Astrocyte (in vitro differentiated cells and primary cell): ENCODE data around the gene FRMD8. TPM values are rescaled to one million over a fixed set of nuclear protein-coding genes. Genes with fewer than 3 reads are reported as not detected.

Experiments
- DNase-seq: peaks from one replicate; pipeline ENCODE4 v3.0.0-alpha.2; 2010; ENCODE audit warnings: low read depth
- FAIRE-seq: peaks from 2 replicates; lab custom pipeline; 2011; peaks lifted over from hg19 to GRCh38; lab: Jason Lieb, UNC
- H2AFZ ChIP-seq: 2 replicates; pipeline ENCODE4 v1.6.0; 2012; ENCODE audit warnings: low read depth, low read length, inconsistent platforms
- H3K27ac ChIP-seq: 2 replicates; pipeline ENCODE4 v1.5.1; 2011; ENCODE audit warnings: low read depth, low read length, inconsistent platforms
- H3K27me3 ChIP-seq: 2 replicates; pipeline ENCODE4 v1.6.0; 2011; ENCODE audit warnings: low read length, inconsistent platforms; ENCODE audit not compliant: insufficient read depth
- H3K36me3 ChIP-seq: 2 replicates; pipeline ENCODE4 v1.5.1; 2011; ENCODE audit warnings: low read length, inconsistent platforms; ENCODE audit not compliant: insufficient read depth
- H3K4me1 ChIP-seq: 2 replicates; pipeline ENCODE4 v1.5.1; 2011; ENCODE audit warnings: low read length, inconsistent platforms; ENCODE audit not compliant: insufficient read depth
- H3K4me2 ChIP-seq: 2 replicates; pipeline ENCODE4 v1.6.0; 2012; ENCODE audit warnings: low read length, inconsistent platforms
- H3K4me3 ChIP-seq: 2 replicates; pipeline ENCODE4 v1.5.1; 2011; ENCODE audit warnings: low read depth, mild to moderate bottlenecking, low read length, inconsistent platforms; ENCODE audit not compliant: insufficient read depth
- H3K79me2 ChIP-seq: 2 replicates; pipeline ENCODE4 v1.6.0; 2012; ENCODE audit warnings: mild to moderate bottlenecking, low read length, inconsistent platforms; ENCODE audit not compliant: insufficient read depth
- H3K9ac ChIP-seq: 2 replicates; pipeline ENCODE4 v1.6.0; 2012; ENCODE audit warnings: mild to moderate bottlenecking, low read length, inconsistent platforms
- H3K9me3 ChIP-seq: 2 replicates; pipeline ENCODE4 v1.5.1; 2012; ENCODE audit warnings: low read depth, mild to moderate bottlenecking, low read length, inconsistent platforms; ENCODE audit not compliant: insufficient read depth
- H4K20me1 ChIP-seq: 2 replicates; pipeline ENCODE4 v1.6.0; 2012; ENCODE audit warnings: low read length, inconsistent platforms; ENCODE audit not compliant: insufficient read depth
- H3K27ac Mint-ChIP-seq: one replicate; pipeline ENCODE4 v1.8.0; 2021; ENCODE audit warnings: mild to moderate bottlenecking, mixed read lengths; ENCODE audit not compliant: unreplicated experiment
- H3K27me3 Mint-ChIP-seq: one replicate; pipeline ENCODE4 v1.8.0; 2021; ENCODE audit warnings: low read depth, mixed read lengths; ENCODE audit not compliant: unreplicated experiment
- H3K36me3 Mint-ChIP-seq: one replicate; pipeline ENCODE4 v1.8.0; 2021; ENCODE audit warnings: low read depth, mixed read lengths; ENCODE audit not compliant: unreplicated experiment
- H3K4me1 Mint-ChIP-seq: one replicate; pipeline ENCODE4 v1.8.0; 2021; ENCODE audit warnings: low read depth, mixed read lengths; ENCODE audit not compliant: unreplicated experiment
- H3K4me3 Mint-ChIP-seq: one replicate; pipeline ENCODE4 v1.8.0; 2021; ENCODE audit warnings: mild to moderate bottlenecking, moderate library complexity, mixed read lengths; ENCODE audit not compliant: unreplicated experiment
- H3K9me3 Mint-ChIP-seq: one replicate; pipeline ENCODE4 v1.8.0; 2021; ENCODE audit warnings: mild to moderate bottlenecking, mixed read lengths; ENCODE audit not compliant: unreplicated experiment
- EZH2 ChIP-seq: IDR thresholded peaks from 2 replicates; pipeline ENCODE4 v1.6.1; 2012; ENCODE audit warnings: mild to moderate bottlenecking, low read length, inconsistent platforms; ENCODE audit not compliant: insufficient read depth
- total RNA-seq: library from RNA; stranded (reverse); gene quantifications from 2 replicates; pipeline ENCODE4 v1.2.1, GENCODE V29; 2021
- TF ChIP-seq, protein P1 (sequence below): IDR thresholded peaks from 2 replicates; pipeline ENCODE4 v1.5.1; 2011; ENCODE audit warnings: low read depth, mild to moderate bottlenecking, inconsistent platforms, low read length, moderate library complexity; ENCODE audit not compliant: insufficient read depth

The FRMD8 gene
- total RNA-seq, 1 donor from 2014 or later = 61.2 TPM

DNA sequence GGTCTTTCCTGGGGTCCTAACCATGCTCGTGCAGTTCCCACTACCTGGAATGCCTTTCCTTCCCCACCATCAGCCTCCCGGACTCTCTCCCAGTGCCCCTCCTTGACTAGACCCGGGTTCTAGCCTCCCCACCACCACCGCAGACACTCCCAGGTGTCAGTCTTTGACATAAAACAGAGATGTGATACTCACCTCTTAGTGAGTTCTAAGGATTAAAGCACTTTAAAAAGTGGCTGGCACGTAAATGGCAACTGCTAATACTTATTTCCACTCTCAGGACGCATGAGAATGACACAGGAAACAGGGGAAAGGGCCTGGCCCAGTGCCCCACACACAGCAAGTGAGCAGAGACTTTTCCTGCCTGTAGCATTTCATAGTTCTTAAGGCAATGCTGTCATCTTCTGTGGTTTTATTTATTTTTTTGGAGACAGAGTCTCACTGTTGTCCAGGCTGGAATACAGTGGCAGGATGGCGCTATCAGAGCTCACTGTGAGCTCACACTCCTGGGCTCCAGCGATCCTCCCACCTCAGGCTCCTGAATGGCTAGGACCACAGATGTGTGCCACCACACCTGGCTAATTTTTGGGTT lies 2.0 kb upstream of the FRMD8 start:
- FAIRE-seq (no peak), DNase-seq (peak; percentile 14)
- no peak overlapping the region for H3K9ac ChIP-seq
- Mint-ChIP-seq H3K4me1 (peaks cover 41% of the 10 kb centered on the region), H3K36me3 (peaks cover 8% of the 10 kb centered on the region), H3K9me3 (no peaks in the 10 kb centered on the region), H3K27me3 (no peaks in the 10 kb centered on the region), H3K4me3 (peak overlapping the region; percentile 36), H3K27ac (peak overlapping the region; percentile 84)
- H3K79me2 ChIP-seq = peaks cover 29% of the 10 kb centered on the region
- no peak overlapping the region for H3K4me2 ChIP-seq
- no peaks in the 10 kb centered on the region for H3K27me3 ChIP-seq
- H3K36me3 ChIP-seq = no peaks in the 10 kb centered on the region
- no peak overlapping the region for H2AFZ ChIP-seq
- no peak overlapping the region for H3K27ac ChIP-seq
- H3K4me3 ChIP-seq = no peak overlapping the region
- H3K9me3 ChIP-seq = no peaks in the 10 kb centered on the region
- H3K4me1 ChIP-seq = peaks cover 50% of the 10 kb centered on the region
- no peak for TF ChIP-seq EZH2
- TF ChIP-seq, protein P1, sequence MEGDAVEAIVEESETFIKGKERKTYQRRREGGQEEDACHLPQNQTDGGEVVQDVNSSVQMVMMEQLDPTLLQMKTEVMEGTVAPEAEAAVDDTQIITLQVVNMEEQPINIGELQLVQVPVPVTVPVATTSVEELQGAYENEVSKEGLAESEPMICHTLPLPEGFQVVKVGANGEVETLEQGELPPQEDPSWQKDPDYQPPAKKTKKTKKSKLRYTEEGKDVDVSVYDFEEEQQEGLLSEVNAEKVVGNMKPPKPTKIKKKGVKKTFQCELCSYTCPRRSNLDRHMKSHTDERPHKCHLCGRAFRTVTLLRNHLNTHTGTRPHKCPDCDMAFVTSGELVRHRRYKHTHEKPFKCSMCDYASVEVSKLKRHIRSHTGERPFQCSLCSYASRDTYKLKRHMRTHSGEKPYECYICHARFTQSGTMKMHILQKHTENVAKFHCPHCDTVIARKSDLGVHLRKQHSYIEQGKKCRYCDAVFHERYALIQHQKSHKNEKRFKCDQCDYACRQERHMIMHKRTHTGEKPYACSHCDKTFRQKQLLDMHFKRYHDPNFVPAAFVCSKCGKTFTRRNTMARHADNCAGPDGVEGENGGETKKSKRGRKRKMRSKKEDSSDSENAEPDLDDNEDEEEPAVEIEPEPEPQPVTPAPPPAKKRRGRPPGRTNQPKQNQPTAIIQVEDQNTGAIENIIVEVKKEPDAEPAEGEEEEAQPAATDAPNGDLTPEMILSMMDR = no peak
- peaks cover 5% of the 10 kb centered on the region for H4K20me1 ChIP-seq

DNA sequence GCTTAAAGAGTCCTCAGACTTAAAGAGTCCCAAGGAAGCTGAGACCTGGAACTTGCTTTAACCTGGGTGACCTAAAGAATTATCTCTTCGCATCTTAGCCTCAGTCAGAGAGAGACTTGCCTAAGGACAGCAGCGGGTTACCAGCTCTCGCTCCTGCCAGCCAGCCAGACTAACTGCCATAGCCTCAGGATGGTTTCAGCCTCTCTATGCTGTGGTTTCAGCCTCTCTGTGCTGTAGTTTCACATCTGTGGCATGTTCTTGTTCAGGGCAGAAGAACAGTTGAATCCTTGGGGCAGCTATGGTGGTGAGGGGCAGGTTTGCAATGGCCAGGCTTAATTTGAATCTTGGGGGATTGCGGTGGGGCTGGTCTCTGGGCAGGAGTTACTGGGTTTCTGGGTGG lies 2.3 kb downstream of the FRMD8 start:
- FAIRE-seq = no peak
- no peak overlapping the region for H2AFZ ChIP-seq
- Mint-ChIP-seq H3K9me3 (no peaks in the 10 kb centered on the region), H3K36me3 (peaks cover 25% of the 10 kb centered on the region), H3K27ac (peak overlapping the region; percentile 38), H3K4me3 (peak overlapping the region; percentile 90), H3K27me3 (no peaks in the 10 kb centered on the region), H3K4me1 (peaks cover 48% of the 10 kb centered on the region)
- DNase-seq = no peak
- peak overlapping the region; percentile 34 for H3K9ac ChIP-seq
- TF ChIP-seq, protein P1 = no peak
- TF ChIP-seq EZH2 = no peak
- peaks cover 51% of the 10 kb centered on the region for H3K4me1 ChIP-seq
- no peaks in the 10 kb centered on the region for H3K9me3 ChIP-seq
- H4K20me1 ChIP-seq = peaks cover 33% of the 10 kb centered on the region
- H3K4me2 ChIP-seq = peak overlapping the region; percentile 91
- no peaks in the 10 kb centered on the region for H3K27me3 ChIP-seq
- no peak overlapping the region for H3K4me3 ChIP-seq
- H3K36me3 ChIP-seq = peaks cover 4% of the 10 kb centered on the region
- no peak overlapping the region for H3K27ac ChIP-seq
- H3K79me2 ChIP-seq = peaks cover 72% of the 10 kb centered on the region

DNA sequence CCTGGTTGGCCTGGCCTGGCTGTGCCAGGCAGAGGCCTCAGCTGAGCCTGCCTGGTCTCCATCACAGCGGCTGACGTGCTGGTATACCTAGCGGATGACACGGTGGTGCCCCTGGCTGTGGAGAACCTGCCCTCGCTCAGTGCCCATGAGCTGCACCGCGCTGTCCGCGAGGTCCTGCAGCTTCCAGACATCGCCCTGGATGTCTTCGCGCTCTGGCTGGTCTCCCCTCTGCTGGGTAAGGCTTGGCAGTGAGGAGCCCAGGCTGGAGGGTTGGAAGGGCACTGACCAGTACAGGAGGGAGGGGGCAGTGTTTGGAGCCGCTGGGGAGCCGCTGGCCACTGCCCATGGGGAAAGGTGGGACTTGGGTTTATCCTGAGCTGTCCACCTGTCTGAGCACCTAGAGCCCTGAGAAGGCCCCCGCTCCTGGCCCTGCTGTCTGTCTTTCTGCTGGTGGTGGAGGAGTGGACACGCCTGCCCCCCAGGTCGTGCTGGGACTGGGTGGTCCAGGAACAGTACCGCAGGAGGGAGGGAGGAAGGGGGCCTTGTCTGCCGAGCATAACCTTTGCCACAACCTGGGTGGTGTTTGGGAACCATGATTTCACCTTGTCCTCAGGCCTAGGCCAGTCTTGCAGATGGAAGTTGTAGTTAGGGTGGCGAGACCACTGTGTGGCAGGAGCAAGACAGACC lies 3.0 kb downstream of the FRMD8 start:
- Histone ChIP-seq H3K27me3 (no peaks in the 10 kb centered on the region), H3K79me2 (peaks cover 73% of the 10 kb centered on the region), H3K36me3 (peaks cover 4% of the 10 kb centered on the region), H4K20me1 (peaks cover 37% of the 10 kb centered on the region), H3K27ac (peak overlapping the region; percentile 4), H2AFZ (no peak overlapping the region), H3K4me3 (no peak overlapping the region), H3K9ac (peak overlapping the region; percentile 69), H3K4me2 (peak overlapping the region; percentile 91), H3K9me3 (no peaks in the 10 kb centered on the region), H3K4me1 (peaks cover 44% of the 10 kb centered on the region)
- H3K36me3 Mint-ChIP-seq = peaks cover 25% of the 10 kb centered on the region
- no peaks in the 10 kb centered on the region for H3K9me3 Mint-ChIP-seq
- H3K27me3 Mint-ChIP-seq = no peaks in the 10 kb centered on the region
- H3K4me3 Mint-ChIP-seq = peak overlapping the region; percentile 90
- H3K4me1 Mint-ChIP-seq = peaks cover 42% of the 10 kb centered on the region
- DNase-seq (no peak), FAIRE-seq (no peak)
- TF ChIP-seq, protein P1 = no peak
- no peak for TF ChIP-seq EZH2
- peak overlapping the region; percentile 26 for H3K27ac Mint-ChIP-seq
